Stimulated activated CD8-positive, alpha-beta memory T cell treated with anti-CD3 and anti-CD28 coated beads, Interleukin-7, amount 100 ng/mL, for 48 hours (primary cell): ENCODE data around the gene GFI1.
"Not testable (repeated sequence)": the region's sequence is repeated elsewhere in the genome, so short reads cannot be mapped to it uniquely, and the experiment has no call there.

Source experiments
- DNase-seq, 2 donors: peaks; one replicate each; pipeline ENCODE4 v3.0.0-alpha.2; 2020; ENCODE audit warnings: low read depth in 1 of 2; ENCODE audit errors: extremely low read depth in 1 of 2

Gene GFI1

GRCh38 chr1:92486251-92487077 is at the start of gene GFI1:
Gene GFI1, minus strand, starts transcription at chr1:92486925. Its CDS starts 3,438 bp downstream, at chr1:92483487.
- DNase-seq, result peak; percentile 79

- DNase-seq, result not testable (repeated sequence)
Measured at GRCh38 chr1:92532371-92532770, 45.6 kb upstream of the GFI1 start.

GRCh38 chr1:92531939-92532338 is 45.2 kb upstream of the GFI1 start:
- not testable (repeated sequence) for DNase-seq

- no peak for DNase-seq
Measured at GRCh38 chr1:92527670-92528069, 40.9 kb upstream of the GFI1 start.

- not testable (repeated sequence) for DNase-seq
Measured at GRCh38 chr1:92524944-92525590, 38.3 kb upstream of the GFI1 start.

- no peak for DNase-seq
Measured at GRCh38 chr1:92519043-92519442, 32.3 kb upstream of the GFI1 start.

GRCh38 chr1:92516574-92516973 is 29.8 kb upstream of the GFI1 start:
- DNase-seq, result no peak

- no peak for DNase-seq
Measured at GRCh38 chr1:92515796-92516201, 29.1 kb upstream of the GFI1 start.

GRCh38 chr1:92511541-92511940 is 24.8 kb upstream of the GFI1 start:
- no peak for DNase-seq

GRCh38 chr1:92509619-92510018 is 22.9 kb upstream of the GFI1 start:
- no peak for DNase-seq

GRCh38 chr1:92505015-92505692 is 18.4 kb upstream of the GFI1 start:
- DNase-seq, result no peak

- DNase-seq, result no peak
Measured at GRCh38 chr1:92504291-92505014, 17.7 kb upstream of the GFI1 start.

GRCh38 chr1:92503926-92504285 is 17.2 kb upstream of the GFI1 start:
- DNase-seq, result no peak

- no peak for DNase-seq
Measured at GRCh38 chr1:92503043-92503925, 16.6 kb upstream of the GFI1 start.

- no peak for DNase-seq
Measured at GRCh38 chr1:92502247-92502646, 15.5 kb upstream of the GFI1 start.

GRCh38 chr1:92500552-92500951 is 13.8 kb upstream of the GFI1 start:
- no peak for DNase-seq

- no peak for DNase-seq
Measured at GRCh38 chr1:92495392-92496063, 8.8 kb upstream of the GFI1 start.

GRCh38 chr1:92494485-92495141 is 7.9 kb upstream of the GFI1 start:
- DNase-seq, result no peak

GRCh38 chr1:92493139-92493538 is 6.4 kb upstream of the GFI1 start:
- DNase-seq, result no peak
